DMS114 treated with DMSO at 0.1 percent for 48 hours (cell line): Measurements from ENCODE around the gene BTBD16.
A peak's percentile ranks its signal among the peaks of the same experiment; 100 is the strongest.

ENCODE experiments used
- DNase-seq: peaks from one replicate; lab custom pipeline; 2025; ENCODE audit not compliant: unreplicated experiment; lab: John Stamatoyannopoulos, UW

Gene BTBD16

GRCh38 chr10:122294511-122295450 lies 23.7 kb downstream of the BTBD16 start:
- no peak for DNase-seq

DNA sequence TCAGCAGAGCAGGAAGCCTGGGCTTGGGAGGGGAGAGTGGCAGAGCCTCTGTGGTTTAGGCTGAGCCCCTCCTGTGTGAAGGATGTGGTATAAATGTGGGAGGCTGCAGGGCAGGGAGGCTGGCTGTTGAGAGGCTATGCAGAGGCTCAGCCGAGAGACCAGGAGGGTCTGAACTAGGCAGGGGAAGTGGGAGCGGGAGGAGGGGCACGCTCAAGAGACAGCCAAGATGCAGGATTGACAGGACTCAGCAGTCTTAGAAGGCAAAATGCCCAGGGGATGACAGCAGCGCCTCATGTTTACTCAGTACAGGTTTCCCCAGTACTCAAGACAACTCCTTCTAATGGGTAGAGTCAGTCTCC lies 24.3 kb downstream of the BTBD16 start:
- no peak for DNase-seq

DNA sequence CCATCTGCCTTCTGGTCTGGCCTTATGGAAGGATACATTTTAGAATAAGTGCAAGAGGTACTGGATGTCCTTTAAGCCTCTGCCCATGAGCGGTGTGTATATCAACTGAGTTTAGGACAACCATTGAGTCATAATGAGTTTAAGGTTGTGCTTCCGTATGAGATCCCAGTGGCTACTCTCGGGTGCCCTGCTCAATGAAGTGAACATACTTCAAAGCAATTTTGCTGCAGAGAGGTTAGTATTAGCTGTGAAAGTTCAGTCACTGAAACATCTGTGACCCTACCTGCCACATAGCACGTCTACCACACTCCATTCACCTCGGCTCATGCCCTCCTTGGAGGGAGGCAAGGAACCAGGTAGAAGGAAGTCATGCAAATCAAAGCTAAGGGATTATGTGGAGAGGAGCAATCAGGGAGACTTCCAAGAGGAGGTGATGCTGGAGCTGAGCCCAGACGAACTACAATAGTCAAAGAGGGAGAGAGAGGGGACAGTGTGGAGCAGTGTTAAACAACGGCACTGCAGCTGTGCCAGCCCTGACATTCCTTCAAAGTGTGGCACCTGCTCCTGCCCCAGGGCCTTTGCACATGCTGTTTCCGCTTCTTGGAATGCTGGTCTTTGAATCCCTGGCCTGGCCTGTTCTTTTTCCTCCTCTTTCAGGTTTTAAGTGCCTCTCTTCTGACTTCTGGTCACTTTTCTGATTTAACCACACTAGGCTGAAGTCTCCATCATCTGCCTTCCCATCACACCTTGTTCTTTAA lies 25.4 kb downstream of the BTBD16 start:
- DNase-seq: no peak

DNA sequence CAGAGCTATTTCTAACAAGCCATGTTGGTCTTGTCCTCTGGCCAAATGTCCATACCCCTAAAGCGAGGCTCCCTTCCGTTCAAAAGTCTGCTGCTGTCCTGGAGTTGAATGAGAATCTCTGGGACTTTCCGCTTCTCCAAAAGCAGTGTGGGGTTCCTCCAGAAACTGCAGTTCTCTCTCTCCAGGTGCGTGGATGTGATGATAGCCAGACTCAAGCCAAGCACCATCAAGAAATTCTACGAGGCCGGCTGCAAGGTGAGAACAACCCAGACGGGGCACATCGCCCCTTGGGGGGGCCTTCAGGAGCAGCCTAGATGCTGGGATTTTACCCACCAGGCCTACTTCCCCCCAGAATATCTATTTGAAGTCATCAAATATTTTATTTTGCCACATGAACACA lies 26.5 kb downstream of the BTBD16 start:
- no peak for DNase-seq

GRCh38 chr10:122298206-122298597 lies 27.1 kb downstream of the BTBD16 start:
- no peak for DNase-seq

DNA sequence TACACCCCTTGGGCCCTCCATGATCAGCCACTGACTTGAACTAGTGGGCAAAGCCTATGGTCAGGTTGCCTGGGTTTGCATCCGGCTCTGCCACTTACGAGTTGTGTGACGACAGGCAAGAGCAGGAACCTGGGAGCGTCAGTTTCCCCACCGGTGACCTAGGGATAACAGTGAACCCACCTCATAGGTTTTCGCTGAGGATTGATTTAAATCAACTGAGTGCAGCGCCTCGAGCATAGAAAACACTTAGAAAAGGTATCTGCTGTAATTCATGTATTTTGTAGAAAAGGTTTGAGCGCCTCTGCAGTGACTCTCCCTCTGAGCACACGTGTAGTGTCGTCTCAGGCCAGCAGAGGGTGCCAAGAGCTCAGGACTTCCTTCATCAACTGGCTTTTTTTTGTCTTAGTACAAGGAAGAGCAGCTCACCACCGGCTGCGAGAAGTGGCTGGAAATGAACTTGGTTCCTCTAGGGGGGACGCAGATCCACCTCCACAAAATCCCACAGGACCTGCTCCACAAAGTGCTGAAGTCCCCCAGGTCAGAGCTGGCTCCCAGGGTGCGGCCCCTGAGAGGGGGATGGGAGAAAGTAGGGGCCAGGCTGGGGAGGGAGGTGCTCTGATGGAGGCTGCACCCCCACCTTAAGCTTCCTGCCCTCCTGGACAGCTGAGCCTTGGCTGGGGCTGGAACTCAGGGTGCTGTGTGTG lies 27.7 kb downstream of the BTBD16 start:
- DNase-seq: peak; percentile 88

- no peak for DNase-seq
Observed at GRCh38 chr10:122299423-122300075, 28.5 kb downstream of the BTBD16 start.

DNA sequence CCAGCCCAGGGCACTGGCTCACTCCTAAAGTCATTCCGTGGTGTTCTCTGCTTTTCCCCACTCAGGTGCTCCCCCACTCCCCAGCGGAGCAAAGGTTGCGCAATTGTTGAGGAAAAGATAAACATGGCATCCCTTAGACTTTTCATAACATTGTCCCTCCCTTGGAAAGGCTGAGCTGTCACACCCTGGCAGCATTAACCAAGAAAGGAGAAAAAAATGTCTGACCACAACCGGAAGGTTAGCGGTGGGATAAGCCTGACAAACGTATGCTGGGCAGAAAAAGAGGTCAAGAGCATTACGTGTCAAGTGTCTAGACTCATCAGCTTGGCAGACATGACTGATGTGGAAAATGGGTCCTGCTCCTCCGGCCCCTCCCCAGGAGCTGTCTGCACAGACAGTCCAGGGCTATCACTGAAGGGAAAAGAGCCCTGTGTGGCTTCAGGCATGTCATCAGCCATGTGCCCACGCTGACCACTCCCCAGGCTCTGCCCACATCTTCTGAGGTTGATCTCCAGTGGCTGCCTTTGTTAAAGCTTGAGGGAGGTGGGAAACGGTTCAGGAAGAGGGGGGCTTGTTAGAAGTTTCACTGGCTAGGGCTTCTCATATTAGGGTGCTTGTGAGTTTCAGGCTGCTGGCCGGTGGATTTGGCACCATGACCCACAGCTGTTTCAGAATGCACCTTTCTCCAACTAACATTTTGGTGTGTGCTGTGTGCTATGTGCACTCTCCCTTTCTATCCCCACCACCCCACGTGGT lies 30.1 kb downstream of the BTBD16 start:
- no peak for DNase-seq

GRCh38 chr10:122301811-122302115 lies 30.7 kb downstream of the BTBD16 start:
- no peak for DNase-seq

DNA sequence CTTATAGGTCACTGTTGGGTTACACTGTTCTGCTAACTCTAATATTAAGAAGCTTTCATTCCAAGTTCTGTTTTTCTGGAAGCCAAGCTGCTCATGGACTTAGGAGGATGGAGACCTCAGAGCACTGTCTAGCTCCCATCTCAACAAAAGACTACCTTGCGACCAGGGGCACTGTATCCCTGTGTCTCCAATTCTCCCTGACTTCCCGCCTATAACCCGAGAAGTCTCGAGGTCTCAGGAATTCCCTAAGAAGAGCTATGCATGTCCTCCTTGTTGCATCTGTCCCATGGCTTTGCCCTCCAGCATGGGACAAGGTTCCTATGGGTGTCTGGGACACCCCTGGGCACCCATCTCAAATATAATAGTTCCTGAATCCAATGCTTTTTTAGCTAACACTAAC lies 31.2 kb downstream of the BTBD16 start:
- DNase-seq: no peak

DNA sequence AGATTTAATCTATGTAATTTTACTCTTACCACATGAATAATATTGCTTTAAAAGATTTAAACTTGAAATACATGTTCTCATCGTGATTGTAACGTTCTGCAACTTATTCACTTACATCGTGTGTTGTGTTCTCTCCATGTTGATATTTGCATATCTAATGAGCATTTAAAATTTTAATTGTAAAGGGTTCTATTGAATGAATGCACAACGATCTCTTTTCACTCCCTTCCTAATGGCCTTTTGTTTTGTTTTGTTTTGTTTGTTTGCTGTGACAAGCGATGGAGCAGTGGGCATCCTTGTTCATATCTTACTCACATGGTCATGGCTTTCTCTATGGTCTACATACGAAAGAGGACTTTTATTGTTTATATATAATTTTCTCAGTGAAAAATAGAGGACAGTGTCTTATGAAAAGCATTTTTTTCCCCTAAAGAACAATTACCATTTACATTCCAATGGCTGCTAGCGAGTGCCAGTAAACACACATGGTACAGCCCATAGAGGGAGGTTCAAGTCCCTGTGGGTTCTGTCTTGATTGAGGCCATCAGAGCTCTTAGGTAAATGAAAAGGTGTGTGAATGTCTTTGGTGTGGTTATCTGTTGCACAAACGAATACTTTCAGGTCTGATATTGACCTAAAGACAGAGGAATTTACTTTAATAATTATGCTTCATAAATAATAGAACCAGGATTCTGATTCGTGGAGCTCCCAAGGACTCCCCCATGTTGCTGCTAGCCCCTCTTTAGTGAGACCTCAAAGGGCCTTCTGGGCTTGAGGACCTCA lies 32.4 kb downstream of the BTBD16 start:
- no peak for DNase-seq

DNA sequence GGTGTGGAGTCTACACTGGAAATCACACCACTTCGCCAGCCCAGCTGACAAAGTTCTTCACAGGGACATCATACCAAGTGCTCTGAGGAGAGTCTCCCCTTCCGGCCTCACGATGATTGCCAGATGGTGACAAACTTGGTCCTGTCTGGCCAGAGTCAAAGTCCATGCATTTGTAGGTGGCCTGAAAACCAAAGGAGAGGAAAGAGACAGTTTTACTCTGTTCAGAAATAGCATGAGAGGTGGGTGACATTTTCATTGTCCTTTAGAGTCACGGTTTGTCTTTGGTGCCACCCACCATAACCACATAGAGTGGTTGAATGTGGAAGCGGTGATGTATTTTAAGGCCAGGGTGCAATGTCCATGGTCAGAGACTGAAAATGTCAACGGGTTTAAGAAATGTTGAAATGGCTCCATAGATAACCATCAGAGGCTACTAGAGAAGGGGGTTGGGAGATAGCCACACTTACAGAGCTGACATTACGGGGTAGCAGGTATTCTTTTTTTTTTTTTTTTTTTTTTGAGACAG lies 33.0 kb downstream of the BTBD16 start:
- DNase-seq: no peak

- no peak for DNase-seq
Observed at GRCh38 chr10:122306282-122306681, 35.2 kb downstream of the BTBD16 start.

DNA sequence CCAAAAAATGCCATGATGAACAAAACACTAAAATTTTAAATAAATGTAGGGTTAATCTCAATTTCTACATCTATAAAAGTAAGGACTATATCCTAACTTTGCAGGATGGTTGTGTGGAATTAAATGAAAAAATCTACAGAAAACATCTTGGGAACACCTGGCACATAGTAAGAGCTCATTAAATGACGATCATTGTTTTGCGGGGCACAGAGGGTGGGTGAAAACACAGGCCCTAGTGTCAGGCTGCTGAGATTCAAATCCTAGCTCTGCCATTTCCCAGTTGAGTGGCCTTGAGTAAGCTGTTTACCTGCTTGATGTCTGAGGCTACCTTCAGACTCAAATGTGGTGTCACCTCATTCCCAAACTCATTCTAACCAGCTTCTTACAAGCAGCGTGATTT lies 35.6 kb downstream of the BTBD16 start:
- no peak for DNase-seq

DNA sequence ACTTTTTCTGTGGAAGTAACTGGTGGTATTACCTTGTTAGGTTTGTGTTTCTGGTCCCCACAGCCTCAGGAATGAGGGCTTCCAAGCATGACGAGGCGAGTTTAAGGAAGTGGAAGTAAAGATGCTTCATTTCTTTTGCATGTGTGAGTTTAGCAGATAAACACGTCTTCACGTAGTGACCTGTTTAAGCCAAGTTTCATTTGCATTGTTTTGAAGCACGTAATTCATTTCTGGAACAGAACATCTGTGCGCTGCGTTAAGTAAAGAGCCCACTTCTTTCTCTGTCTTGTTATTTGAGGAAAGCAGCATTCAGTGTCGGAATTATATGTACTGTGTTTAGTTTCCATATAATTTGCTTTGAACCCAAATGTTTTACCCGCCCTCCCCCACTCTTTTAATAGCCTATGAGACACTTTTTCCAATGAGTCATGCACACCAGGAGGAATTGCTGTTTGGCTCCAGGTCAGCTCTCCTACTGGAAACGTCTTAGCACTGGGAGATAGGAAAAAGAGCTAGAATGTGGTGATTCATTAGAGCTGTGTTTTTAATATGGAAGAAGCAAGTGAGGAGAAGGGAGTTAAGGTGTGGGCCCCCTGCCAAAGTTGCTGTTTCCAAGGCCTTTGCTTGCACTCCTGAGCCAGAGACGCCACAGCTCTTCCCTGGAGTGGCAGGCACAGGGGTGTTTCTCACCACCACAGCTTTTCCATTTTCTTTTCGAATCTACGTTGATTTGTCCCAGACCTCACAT lies 36.7 kb downstream of the BTBD16 start:
- no peak for DNase-seq

GRCh38 chr10:122308417-122309141 lies 37.5 kb downstream of the BTBD16 start:
- no peak for DNase-seq

DNA sequence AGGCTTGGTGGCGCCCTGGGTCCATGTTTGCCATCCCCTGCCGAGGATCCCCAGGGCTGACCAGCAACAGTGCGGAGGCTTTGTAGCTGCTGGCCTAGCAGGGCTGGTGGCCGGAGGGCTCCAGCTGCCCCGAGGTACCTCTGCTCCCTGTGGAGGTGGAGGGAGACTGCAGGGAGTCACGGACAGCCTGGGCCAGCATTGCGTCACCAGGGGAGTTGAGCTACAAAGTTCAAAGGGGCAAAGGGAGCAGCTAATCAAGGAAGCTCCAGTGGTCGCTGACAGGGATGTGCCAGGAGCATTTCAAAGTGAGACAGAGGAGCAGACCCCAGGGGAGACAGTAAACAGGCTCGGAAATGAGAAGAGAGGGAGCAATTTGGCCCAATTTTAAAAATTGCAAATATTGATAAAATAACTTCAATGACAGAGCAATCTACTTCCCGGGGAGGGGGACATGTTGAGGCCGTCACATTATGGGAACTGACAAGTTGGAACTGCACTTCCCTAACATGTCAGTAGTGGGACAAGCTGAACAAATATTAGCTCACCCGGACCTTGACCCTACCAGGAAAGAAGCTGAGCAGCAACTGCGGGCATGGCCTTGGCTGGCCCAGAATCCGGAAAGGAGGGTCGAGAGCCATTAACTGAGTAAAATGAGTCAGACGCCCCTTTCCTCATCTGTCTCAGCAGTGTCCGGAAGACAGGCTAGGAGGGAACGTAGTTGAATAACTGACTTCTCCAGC lies 39.4 kb downstream of the BTBD16 start:
- DNase-seq: no peak

DNA sequence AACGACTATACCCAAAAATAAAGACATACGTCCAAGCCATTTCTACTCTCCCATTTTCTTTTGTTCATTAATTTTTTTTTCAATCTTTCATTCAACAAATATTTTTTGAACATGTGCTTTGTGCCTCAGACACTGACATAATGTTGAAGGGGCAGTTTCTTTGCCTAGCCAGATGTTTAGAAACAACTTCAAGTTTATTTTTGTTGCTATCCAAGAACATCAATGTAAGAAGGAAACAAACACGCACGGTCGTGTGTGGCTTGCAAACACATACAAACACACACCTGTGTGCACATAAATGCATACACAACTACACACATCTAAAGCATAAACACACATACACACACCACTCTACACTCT lies 39.9 kb downstream of the BTBD16 start:
- no peak for DNase-seq
